GM19328 (cell line): ENCODE measurements around the gene IFITM10.

Experiments
- ATAC-seq: cut with Tn5 transposase; IDR thresholded peaks from one replicate; pipeline ENCODE4 v1.9.1; 2021; ENCODE audit warnings: mild to moderate bottlenecking, moderate library complexity; ENCODE audit not compliant: unreplicated experiment

Gene IFITM10

DNA sequence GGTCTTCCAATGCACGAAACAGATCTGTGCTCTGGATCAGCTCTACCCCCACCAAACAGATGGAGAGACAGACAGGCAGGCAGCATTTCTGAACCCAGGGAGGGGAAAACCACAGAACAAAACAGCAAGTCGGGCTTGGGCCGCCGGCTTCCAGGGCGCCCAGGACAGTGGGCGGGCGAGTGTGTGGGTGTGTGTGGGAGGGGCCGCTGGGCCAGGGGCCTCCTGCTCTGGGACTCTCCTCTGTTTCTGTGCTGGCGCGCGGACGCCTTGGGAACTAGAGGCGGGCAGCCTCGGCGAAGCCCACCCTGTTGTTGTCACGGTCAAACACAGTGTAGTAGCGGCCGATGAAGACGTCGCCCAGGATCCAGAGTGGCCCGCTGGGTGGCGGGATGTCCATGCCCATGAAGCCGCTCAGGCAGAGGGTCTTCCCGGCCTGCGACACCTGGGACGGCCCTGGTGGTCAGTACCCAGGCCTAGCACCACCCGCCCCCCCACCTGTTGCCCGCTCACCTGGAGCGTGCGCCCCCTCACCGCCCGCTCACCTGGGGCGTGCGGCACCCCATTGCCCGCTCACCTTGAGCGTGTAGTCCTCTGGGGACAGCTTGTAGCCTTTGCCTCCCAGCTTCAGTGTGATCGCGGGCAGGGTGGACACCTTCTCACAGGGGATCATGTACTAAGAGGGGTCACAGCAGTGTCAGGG, 3.0 kb upstream of the IFITM10 start:
- no peak for ATAC-seq

DNA sequence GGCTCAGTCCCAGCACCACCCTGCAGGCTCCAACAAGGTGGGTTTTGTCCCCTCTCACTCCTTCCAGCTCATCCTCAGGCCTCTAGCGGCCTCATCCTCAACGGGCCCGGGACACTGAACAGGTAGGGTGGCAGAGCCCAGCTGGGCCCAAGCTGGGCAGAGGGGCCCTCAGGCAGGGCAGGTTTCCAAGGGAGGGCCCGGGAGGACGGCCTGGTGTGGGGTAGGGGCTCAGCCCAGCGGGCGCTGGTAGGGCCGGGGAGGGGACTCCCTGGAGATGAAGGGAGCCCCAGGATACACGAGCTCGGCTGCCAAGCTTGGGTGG, 2.5 kb upstream of the IFITM10 start:
- no peak for ATAC-seq

DNA sequence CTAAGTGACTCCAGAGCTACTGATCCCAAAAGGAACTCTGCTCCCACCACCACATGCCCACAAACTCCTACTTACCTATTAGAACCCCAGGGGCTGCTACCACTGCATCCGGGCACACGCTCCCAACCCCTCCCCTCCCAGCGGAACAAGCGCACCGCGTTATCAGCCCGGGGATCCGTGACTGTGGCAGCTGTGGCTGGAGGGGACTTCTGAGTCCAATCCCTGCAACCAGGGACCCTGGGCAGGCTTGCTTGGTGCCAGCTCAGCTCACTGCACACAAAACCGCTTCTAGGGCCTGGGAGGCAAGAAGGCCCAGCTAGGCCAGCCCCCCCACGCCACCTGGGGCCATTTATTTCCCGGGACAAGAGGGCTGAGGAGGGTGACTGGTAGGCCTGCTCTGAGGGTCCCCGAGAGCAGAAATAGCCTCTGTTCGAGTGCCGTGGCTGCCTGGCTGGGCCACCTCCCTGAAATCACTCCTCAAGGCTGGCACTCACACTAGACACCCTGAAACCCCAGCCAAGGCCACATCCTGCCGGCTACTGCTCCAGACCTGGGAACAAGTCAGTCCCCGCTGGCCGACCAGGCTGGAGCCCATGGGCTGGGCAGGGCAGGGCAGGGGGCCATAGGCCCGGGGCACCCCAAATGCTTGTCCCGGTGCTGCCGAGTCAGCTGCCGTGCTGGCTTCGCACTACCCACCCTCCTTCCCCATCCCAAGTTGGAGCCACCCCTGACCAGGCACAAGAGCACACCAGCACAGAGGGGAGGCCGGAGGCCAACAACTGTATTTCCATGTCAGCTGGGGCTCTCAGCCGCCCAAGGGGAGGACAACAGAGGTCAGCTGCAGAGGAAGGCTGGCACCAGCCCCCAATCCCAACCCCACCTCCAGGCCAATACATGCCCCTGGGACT, 1.9 kb upstream of the IFITM10 start:
- ATAC-seq: no peak

DNA sequence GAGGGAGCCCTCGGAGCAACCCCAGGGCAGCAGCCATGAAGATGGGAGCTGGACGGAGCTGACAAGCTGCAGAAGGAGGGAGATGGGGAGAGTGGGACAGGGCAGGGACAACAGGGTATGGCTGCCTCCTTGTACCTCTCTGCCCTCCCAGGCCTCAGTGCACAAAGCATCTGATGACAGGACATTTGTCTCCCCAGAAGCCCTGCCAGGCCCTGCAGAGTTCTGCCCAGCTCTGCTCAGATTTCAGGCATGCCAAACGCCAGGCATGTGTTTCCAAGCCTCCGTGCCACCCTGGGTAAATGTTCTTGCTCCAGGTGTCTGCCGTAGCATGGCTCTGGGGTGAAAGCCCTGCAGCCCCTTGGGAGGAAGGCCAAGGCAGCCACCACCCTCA, 1.1 kb upstream of the IFITM10 start:
- ATAC-seq: no peak

DNA sequence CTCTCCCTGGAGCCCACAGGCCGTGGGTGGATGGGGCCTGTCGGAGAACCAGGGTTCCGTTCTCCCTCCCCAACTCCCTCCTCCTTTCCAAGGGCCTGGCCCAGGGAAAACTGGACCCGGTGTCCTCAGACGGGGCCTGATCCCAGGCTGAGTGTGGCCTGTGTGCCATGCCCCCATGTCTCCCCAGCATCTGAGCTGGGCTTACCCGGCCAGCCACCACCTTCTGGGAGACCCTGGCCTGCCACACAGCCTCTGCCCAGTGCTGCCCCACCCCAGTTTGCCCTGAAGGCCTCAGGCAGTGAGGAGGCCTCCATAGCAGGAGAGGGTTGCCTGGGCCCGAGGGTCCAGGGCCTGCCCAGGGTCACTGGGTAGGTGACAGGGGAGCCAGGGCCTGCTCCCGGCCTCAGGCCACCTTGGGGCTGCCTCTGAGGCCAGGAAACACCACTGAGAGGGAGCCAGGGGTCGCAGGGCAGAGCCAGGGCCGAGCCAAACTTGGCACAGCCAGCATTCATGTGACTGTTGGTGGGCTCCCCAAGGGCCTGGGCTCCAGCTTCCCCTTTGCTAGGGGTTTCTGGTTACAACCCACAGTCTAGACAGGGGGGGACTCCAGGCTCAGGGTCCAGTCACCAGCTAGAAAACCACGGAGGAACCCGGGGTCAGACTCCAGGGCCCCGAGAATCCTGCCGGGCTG, 590 bp upstream of the IFITM10 start:
- ATAC-seq: no peak

DNA sequence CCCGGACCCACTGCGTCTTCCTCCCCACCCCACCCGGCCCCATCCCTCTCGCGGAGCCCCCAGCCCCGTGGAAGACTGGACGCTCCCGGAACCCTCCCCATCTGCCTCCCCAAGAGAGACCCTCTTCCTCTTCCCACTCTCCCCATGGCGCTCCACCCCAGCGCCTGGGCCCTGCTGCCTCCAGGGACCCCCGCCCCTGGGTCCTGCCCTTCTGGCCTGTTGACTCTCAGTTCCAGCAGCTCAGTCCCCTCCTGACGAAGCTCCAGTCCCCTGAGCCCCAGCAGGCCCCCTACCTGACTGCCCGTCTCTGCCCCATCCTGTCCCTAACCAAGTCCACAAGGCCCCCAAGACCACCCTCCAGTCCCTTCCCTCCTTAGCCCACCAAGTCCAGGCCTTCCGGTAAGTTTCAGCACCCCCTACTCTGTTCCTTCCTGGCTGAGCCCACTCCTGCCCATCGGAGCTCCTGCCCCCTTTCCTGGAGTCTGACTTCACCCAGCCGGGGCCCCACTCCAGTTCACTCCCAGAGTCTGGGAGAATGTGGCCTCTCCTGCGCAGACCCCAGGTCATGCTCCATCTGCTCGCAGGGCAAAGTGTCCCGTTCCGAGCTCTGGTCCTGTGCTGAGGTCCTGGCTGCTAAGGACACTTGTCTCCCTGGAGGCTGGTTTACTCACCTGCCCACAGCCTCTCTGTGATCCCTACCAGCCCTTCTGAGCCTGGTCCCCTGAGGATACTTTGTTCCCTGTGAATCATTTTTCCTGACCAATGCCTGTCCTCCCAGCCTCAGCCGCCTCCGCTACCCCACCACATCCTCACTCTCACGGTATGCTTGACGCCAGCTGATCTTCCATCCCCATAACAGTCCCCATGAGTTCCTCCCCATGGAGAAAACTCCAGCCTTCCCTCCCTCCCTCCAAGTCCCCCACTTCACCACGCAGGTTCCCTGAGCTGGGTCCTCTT, 722 bp downstream of the IFITM10 start:
- no peak for ATAC-seq

DNA sequence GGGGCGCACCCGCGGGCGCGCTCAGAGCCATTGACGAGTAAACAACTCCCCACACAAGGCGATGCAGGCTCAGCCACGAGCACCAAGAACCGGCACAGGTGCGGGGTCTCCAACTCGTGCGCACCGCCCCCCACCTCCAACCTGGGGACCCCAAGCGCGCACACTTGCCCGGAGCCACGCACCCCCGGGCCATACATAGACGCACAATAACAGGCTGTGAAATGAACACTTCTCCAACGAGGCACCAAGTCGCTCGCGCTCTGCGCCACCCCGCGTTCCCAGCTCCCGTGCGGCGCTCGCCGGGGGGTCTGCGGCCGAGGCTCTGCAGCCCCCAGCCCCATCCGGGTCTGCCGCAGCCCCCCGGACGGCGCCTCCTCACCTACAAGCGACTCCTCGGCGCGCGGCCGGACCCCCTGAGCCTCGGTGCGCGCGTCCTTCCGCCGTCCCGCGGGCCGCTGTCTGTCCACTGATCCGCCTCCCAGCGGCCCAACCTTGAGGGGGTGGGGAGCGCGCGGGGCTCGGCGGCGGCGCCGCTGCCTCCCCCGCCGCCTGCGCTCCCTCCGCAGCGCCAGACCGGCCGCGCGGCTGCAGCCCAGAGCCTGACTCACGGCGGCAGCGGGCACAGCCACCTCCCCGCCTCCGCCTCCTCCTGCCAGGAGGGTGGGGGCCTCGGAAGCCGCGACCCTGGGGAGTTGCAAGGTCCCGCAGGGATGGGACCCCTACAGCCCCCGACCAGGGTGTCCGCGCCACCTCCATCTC, 1.6 kb downstream of the IFITM10 start:
- no peak for ATAC-seq

DNA sequence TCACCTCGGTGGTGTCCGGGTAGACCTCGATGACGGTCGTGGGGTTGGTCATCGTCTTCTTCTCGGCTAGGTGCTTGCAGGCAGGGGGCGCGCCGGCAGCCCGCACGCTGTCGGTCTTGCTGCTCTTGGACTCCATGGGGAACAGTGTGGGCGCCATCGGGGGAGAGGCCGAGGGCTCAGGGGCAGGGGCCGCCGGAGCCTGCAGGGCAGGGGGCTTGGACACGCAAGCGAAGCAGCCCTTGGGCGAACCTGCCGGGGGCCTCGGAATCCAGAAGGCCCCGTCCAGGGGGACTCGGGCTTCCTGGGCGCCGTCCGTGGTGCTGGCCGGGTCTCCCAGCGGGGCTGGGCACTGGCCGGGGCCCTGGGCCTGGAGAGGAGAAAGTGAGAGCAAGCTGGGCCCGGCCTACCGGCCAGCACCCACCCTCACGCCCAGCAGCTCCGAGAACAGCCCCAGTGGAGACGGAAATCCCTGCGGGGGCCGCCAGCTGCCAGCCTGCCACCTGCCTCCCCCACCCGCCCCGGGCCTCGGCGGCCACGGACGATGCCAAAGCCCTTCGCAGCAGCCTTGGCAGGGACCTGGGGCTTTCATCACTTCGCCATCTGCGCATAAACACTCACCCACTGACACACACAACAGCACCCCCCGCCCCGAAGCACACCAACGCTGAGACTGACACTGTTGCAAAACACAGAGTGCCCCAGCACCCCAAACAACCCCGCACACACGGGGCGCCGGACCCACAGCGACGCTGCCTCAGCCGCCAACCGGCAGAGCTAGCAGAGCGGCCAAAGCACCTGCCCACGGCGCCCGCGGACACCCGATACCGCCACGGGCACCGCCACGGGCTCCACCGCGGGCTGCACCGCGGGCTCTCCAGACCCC, 2.4 kb downstream of the IFITM10 start:
- ATAC-seq: no peak

DNA sequence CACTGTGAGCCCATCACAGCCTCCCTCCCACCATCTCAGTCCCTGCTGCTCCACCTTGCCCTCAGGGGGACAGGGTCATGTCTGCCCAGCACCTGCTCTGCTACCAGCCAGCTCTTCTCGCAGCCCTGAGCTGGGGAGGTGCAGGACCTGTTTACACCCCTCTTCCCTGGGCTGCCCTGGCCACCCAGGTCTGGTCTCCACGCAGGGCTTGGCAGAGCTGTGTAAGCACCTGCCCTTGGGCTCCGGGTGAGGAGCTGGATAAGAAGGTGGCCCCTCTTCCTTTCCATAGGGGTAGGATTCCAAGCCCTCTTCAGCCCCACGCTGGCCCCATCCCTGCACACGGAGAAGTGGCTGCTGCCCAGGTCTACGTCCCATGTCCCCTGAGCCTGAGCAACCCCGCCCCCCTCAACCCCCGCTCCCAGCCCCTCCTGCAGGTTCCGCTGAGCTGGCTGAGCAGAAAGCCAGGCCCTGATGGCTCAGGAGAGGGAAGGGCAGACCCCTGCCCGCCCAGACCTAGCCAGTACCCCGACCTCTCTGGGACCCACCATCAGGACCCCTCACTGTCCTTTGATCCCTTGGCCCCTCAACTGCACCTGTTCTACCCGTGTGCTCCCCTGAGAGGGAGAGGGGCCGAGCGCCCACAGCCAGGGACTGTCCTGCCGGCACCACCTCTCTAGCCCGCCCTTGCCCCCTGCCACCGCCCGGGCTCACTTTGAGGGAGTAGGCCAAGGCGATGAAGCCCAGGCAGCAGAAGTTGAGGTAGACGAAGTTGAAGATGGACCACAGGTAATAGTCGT, 3.2 kb downstream of the IFITM10 start:
- no peak for ATAC-seq

DNA sequence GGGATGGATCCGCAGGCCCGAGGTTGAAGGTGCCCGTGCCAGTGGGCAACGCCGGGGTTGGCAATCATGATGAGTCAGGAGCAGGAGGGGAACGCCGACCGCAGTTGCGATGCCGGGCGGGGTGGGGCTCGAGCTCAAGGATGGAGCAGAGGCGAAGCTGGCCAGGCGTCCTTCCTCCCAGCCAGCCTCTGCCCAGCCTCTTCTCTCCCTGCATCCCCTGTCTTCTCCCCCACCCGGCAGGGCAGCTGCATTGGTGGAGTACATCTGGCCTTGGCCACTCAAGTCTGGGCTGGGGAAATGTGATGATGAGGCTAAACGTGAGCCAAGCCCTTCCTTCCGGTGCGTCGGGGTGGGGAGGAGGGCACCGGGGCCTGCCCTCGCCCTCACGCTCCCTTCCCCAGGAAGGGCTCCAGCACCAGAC, 3.9 kb downstream of the IFITM10 start:
- ATAC-seq: no peak

DNA sequence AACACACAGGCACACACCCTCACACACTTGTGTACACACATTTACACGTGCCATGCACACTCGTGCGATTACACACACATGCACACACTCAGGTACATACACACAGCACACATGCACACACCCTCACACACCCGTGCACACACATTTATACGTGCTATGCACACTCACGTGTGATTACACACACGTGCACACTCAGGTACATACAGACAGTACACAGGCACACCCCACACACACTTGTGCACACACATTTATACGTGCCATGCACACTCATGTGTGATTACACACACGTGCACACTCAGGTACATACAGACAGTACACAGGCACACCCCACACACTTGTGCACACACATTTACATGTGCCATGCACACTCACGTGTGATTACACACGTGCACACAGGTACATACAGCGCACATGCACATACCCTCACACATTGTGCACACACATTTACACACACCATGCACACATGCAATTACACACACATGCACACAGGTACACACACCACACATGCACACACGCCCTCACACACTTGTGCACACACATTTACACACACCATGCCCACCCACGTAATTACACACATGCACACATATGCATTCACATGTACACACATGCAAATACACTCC, 4.6 kb downstream of the IFITM10 start:
- no peak for ATAC-seq

DNA sequence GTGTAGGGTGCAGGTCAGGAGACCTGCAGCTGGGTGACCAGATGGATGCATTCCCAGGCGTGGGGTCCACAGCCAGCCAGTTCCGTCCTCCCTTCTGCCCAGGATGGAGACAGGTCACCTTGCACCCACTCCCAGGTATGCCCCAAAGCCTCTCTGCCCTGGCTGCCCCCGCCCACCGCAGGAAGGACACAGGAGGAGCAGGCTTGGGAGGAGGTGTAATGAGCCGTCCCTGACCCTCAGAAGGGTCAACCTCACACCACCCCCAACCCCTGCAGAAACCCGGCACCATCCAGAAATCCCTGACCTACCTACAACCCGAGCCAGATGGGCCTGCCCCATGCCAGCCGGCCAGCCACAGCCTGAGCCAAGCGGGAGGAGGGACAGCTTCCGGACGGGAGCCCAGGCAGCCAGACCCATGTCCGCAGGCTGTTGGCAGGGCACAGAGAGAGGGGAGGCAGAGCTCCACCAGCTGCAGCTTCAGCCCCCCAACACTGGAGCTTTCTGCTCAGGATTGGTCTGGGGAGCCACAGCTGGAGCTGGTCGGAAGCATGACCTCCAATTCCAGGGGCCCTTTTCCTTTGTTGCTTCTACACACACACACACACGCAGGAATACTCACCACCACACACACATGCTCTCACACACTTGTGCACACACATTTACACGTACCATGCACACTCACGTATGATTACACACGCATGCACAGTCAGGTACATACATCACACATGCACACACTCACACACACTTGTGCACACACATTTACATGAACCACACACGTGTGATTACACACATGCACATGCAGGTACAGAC, 5.3 kb downstream of the IFITM10 start:
- ATAC-seq: no peak

DNA sequence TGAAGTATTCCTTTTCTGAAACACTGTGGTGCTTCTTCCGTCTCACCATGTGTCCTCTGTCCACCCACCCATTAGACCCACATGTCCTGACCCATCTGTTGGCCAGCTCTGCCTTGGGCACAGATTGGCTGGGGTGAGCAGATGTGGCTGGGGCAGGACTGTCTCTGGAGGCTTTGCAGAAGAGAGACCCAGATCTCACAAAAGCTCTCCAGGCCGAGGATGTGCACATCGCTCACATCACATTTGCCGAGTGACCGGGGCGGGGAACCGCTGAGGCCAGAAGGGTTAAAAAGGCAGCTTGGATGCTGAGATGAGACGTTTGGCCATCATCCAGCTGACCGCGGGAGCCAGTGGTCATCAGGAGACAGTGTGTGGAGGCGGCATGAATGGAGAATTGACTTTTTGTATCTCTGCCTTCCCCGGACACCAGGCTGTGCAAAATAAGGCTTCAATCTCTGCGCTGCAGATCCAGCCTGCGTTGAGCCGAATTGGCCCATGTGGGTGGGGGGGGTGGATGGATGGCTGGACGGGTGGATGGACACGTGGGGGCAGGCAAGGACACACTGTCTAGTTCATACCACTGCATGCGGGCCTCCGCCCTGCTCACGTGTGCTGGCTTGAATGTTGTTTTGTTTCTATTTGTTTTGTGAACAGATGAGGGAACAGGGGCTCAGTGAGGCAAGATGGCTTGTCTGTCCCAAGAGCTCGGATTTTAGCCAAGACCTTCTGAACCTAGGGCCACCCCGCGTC, 6.1 kb downstream of the IFITM10 start:
- ATAC-seq: no peak

DNA sequence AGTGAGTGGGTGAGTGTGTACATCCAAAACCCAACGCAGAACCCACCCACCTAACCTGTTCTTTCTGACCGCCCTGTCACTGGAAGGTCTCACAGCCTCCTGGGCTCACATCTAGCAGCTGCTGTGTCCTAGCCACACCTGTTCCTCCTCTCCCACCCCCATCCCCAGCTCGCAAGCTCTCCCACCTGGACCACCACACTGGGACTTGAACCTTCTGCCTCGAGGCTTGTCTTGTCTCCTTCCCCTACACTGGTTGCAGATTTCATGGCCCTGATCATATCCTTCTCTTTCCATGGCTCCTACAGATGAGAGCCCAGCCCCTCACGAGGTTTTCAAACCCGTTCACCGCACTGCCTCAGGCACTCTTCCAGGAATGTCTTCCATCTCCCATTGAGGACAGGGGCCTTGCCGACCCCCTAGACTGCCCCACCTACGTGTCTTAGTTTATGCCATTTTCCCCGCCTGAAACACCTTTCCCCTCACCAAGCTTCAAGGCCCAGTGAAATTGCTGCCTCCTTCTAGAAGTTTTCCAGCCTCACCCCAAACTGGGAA, 6.7 kb downstream of the IFITM10 start:
- no peak for ATAC-seq

DNA sequence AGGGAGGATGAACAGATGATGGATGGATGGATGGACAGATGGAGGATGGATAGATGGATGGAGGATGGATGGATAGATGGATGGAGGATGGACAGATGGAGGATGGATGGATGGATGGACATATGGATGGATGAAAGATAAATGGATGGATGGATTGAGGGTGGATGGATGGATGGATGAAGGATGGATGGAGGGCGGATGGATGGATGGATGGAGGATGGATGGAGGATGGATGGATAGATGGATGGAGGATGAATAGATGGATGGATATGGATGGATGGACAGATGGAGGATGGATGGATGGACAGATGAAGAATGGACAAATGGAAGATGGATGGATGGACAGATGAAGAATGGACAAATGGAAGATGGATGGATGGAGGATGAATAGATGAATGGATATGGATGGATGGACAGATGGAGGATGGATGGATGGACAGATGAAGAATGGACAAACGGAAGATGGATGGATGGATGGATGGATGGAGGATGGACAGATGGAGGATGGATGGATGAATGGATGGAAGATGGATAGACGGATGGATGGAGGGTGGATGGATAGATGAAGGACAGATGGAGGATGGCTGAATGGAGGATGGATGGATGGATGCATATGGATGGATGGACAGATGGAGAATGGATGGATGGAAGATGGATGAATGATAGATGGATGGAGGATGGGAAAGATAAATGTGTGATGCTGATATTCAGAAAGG, 7.4 kb downstream of the IFITM10 start:
- ATAC-seq: no peak
